ENCODE data around the gene TRAPPC2L.

The TRAPPC2L gene

DNA sequence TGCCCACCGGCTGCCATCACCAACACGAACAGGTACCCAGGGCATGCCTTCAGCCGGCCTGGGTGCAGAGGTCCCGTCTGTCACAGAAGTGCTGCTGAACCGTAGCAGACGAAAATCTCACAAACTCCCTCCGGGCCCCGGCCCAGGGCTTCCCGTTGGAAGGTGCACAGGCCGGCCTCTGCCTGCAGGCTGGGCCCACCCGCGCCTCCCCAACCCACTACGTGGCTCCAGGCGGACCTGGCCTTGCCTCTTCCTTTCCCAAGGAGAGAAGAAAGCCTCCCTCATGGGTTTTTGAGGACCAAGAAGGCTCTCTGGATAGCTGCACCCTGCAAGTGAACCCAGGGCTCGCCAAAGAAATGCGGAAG lies 55.0 kb downstream of the TRAPPC2L start:
- no peak for DNase-seq

All from NCI-H2081 treated with DMSO at 0.1 percent for 48 hours (cell line).